Measurements from ENCODE around the gene KIAA1958. TPM values are rescaled to one million over a fixed set of nuclear protein-coding genes. Genes with fewer than 3 reads are reported as not detected.

Gene KIAA1958
- total and polyA plus RNA-seq, 2 of the 8 experiments (the other 6 are each of a cell fraction or from before 2014, with no cell fraction given) = 11.4 to 43.8 TPM

DNA sequence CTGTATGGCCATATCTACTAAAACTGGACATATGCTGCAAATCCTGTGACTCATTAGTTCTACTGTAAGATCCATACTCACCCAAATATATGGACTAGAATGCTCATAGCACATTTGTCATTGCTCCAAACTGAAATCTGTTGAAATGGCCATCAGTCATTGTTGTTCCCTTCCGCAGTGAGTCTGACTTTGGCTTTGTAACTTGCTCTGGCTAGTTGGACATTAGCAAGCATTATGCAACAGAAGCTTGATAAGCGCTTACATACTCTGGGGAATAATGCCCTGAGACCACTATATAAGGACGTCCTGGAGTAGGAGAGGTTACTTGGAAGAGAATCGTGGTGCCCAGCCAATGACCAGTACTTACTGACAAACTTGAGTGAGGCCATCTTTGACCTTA, 9.0 kb downstream of the KIAA1958 start (continued):
- no peak for TF ChIP-seq CEBPB (IDR thresholded peaks at IDR 0.05; ENCODE audit: low read depth, low read length)
- no peak for TF ChIP-seq KDM4A (IDR thresholded peaks at IDR 0.05; ENCODE audit: low read depth, low read length, severe bottlenecking)
- no peak for TF ChIP-seq JUND (IDR thresholded peaks at IDR 0.05; ENCODE audit: low read length)

Measured in H1 (cell line).